ENCODE measurements around the gene SMC5.
"Not testable (repeated sequence)": the region's sequence is repeated elsewhere in the genome, so short reads cannot be mapped to it uniquely, and the experiment has no call there.

SMC5 gene

GRCh38 chr9:70263421-70263820, 4.6 kb downstream of the SMC5 start:
- DNase-seq (ENCODE audit: low read depth in 2 of 2), result no peak

GRCh38 chr9:70278305-70278704, 19.5 kb downstream of the SMC5 start:
- DNase-seq (ENCODE audit: low read depth in 2 of 2), result no peak

GRCh38 chr9:70283848-70284247, 25.1 kb downstream of the SMC5 start:
- no peak for DNase-seq (ENCODE audit: low read depth in 2 of 2)

GRCh38 chr9:70285246-70285645, 26.5 kb downstream of the SMC5 start:
- DNase-seq (ENCODE audit: low read depth in 2 of 2), result no peak

GRCh38 chr9:70285981-70286598, 27.3 kb downstream of the SMC5 start:
- no peak for DNase-seq (ENCODE audit: low read depth in 2 of 2)

DNA sequence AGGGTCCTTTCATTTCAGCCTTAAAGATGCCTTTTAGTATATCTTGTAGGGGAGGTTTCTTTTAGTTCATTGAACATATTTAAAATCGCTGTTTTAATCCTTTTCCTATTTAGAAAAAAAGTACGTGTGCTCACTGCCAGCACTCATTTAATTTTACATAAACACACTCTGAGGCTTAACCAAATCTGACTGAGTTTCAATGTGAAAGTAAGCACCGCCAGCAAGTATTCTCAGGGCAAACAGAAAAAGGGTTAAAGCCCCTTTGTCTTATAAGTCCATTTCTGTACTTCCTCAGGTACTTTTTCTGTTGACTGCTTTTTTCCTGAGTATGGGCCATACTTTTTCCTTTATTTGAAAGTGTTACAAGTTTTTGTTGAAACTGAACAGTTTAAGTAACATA, 31.8 kb downstream of the SMC5 start:
- no peak for DNase-seq (ENCODE audit: low read depth in 2 of 2)

DNA sequence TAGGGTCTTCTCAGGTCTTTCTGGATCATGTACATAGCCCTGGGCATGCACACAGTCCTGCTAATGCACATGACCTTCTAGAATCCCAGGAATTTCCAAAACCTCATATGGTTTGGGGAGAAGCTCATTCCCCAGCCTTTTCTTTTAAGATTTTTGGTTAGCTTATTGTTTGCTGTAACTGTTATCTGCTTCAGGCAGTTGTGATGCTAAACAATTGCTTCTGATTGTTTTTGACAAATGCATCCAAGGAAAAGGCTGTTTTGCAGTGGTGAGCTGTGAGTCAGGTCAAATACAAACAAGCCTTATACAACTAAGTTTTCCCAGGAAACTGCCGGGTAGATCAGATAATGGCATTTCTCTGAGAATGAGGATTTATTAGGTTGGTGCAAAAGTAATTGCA, 32.7 kb downstream of the SMC5 start:
- DNase-seq (ENCODE audit: low read depth in 2 of 2), result no peak

GRCh38 chr9:70292253-70292652, 33.5 kb downstream of the SMC5 start:
- DNase-seq (ENCODE audit: low read depth in 2 of 2), result no peak

DNA sequence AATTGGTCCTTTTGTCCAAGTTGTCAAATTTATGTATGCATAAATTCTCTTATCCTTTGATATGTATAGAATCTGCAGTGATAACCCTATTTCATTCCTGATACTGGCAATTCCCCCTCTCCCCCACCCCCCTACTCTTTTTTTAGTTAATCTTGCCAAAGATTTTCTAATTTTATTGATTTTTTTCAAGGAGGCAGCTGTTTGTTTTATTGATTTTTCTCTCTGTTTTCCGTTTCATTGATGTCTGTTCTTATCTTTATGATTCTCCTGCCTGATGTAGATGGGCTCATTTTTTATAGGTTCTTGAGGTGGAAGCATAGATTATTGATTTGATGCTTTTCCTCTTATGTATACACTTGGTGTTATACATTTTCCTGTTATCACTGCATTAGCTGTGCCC, 34.4 kb downstream of the SMC5 start:
- no peak for DNase-seq (ENCODE audit: low read depth in 2 of 2)

DNA sequence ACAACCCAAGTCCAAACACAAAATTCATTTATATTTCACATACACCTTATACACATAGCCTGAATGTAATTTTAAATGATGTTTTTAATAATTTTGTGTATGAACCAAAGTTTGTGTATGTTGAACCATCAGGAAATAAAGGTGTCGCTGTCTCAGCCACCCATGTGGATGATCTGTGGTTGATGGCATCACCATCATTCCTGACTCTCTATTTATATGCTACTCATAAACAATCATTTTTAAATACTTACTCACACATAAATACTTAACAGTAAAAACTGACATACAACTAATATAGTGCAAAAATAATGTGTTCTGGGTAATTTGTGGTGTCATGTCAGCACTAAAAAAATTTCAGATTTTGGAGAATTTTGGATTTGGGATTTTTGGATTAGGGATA, 38.4 kb downstream of the SMC5 start:
- DNase-seq (ENCODE audit: low read depth in 2 of 2), result no peak

DNA sequence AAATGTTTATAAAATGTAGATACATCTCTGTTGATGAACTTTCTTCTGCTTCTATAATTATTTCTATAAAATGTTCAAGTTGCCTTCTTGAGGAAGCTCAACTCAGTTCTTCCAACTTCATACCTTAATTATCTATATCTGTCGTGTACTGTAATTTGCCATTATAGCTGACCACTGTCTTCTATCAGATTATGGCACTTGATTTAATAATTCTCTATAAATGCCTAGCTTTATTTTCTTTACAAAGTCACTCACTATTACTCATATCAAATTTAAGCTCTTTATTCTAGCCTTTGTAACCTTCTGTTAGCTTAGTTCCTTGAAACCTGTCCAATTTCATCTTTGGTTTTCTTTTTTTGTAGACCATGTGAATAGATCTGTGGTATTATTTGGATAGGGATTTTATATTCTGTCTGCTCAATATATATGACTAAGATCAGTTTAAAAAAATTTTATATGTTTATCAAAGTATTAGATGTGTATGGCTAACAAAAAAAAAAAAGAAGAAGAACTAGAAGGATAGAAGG, 39.5 kb downstream of the SMC5 start:
- no peak for DNase-seq (ENCODE audit: low read depth in 2 of 2)

- DNase-seq (ENCODE audit: low read depth in 2 of 2), result no peak
Measured at GRCh38 chr9:70303268-70303667, 44.5 kb downstream of the SMC5 start.

- no peak for DNase-seq (ENCODE audit: low read depth in 2 of 2)
Measured at GRCh38 chr9:70304810-70305209, 46.0 kb downstream of the SMC5 start.

- no peak for DNase-seq (ENCODE audit: low read depth in 2 of 2)
Measured at GRCh38 chr9:70315389-70315788, 56.6 kb downstream of the SMC5 start.

DNA sequence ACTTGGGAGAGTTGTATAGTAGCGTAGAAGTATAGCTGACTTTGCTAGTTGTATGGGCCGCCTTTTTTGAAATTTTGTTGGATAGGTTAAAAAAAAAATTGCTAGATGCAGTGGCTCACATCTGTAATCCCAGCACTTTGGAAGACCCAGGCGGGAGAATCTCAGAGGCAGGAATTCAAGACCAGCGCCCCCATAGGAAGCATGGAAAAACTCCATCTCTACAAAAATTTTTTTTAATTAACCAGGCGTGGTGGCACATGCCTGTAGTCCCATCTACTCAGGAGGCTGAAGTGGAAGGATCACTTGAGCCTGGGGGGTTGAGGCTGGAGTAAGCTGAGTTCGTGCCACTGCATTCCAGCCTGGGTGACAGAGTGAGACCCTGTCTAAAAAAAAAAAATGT, 59.2 kb downstream of the SMC5 start:
- DNase-seq (ENCODE audit: low read depth in 2 of 2), result no peak

DNA sequence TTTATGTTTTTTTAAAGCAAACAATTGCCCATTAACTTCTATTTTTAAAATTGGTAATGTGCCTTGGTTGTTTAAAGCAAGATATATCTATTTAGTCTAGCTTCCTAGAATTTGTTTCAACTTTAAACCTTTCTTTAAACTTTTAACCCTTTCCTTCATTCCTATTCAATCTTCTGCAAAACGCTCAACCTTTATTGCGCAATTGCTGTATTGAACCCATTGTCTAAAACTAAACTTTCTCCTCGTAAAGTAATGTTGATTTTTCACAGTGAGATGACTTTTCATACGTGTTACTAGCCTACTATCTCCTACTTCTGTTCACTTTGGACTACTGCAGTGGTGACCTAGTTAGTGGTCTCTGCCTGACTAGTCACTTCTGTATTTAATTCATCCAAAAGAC, 63.3 kb downstream of the SMC5 start:
- DNase-seq (ENCODE audit: low read depth in 2 of 2), result no peak

- no peak for DNase-seq (ENCODE audit: low read depth in 2 of 2)
Measured at GRCh38 chr9:70324963-70325362, 66.2 kb downstream of the SMC5 start.

GRCh38 chr9:70328625-70329024, 69.8 kb downstream of the SMC5 start:
- DNase-seq (ENCODE audit: low read depth in 2 of 2), result not testable (repeated sequence)

DNA sequence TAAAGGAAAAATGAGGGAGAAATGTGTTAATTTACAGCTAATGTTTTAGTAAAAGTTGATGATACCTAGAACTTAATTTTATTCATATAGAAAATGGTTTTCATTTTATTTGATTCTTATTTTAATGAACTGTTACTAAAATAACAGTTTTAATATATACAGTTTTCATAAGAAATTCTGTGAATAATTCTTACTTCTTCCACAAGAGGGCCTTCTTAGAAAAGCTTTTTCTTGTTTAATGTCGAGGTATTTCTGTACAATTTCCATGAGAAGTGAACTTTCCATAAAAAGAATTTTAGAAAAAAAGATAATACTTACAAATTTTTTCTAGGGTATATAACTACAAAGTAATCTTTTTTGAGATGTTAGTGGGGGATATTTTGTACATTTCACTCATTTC, 81.8 kb downstream of the SMC5 start:
- DNase-seq (ENCODE audit: low read depth in 2 of 2), result no peak

DNA sequence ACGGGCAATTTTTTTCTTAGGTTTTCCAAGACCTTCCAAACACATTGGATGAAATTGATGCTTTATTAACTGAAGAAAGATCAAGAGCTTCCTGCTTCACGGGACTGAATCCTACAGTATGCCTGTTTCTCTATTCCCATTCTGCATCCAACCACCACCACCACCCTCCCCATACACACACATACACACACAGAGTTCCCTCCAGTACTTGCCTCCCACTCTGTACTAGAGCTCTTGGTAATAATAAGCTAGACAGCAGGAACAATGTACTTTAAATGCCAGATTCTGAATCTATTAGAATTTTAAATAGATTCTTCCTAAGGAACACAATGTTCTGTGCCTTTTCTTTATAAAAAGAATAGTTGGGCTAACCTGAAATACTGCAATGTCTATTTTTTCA, 88.3 kb downstream of the SMC5 start:
- DNase-seq (ENCODE audit: low read depth in 2 of 2), result no peak

DNA sequence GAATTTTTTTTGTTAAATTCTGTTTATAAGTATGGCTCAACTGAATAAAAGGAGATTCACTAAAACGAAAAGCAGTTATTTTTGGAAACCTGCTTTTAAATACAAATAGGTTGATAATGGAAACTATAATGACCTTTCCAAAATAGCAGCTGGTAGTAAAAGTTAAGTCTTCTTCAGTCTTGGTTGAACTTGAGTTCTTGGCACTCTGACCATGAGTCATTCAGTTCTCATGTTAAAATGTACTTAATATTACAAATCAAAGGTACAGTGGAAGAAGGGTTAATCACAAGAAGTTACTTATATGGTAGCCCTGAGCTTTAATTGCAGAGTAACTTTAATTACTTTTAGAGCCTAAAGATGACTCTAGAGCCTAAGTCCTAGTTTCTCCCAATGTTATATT, 93.6 kb downstream of the SMC5 start:
- DNase-seq (ENCODE audit: low read depth in 2 of 2), result no peak

DNA sequence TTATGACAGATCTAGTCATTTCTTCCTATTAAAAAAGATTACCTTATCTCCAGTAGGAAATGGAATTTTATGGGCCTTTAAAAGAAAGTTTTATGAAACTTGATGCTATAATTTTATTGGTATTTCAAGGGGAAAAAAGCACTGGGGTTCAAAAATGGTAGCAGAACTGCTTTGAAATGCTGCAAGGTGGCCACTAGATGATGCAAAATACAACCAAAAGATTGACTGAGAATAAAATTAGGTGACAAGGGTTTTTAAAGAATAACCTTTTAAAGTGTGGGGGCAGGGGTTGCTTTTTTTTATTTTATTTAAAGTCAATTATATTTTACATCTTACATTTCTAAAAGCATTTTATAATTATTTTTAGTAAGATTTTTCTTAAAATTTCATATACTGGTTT, 94.0 kb downstream of the SMC5 start:
- DNase-seq (ENCODE audit: low read depth in 2 of 2), result no peak

GRCh38 chr9:70355801-70356200, 97.0 kb downstream of the SMC5 start:
- no peak for DNase-seq (ENCODE audit: low read depth in 2 of 2)

GRCh38 chr9:70362952-70363351, 104.2 kb downstream of the SMC5 start:
- no peak for DNase-seq (ENCODE audit: low read depth in 2 of 2)
